ENCODE data around the gene PLSCR3. TPM values are rescaled to one million over a fixed set of nuclear protein-coding genes. Genes with fewer than 3 reads are reported as not detected.

PLSCR3 gene
- 113 TPM for polyA plus RNA-seq

DNA sequence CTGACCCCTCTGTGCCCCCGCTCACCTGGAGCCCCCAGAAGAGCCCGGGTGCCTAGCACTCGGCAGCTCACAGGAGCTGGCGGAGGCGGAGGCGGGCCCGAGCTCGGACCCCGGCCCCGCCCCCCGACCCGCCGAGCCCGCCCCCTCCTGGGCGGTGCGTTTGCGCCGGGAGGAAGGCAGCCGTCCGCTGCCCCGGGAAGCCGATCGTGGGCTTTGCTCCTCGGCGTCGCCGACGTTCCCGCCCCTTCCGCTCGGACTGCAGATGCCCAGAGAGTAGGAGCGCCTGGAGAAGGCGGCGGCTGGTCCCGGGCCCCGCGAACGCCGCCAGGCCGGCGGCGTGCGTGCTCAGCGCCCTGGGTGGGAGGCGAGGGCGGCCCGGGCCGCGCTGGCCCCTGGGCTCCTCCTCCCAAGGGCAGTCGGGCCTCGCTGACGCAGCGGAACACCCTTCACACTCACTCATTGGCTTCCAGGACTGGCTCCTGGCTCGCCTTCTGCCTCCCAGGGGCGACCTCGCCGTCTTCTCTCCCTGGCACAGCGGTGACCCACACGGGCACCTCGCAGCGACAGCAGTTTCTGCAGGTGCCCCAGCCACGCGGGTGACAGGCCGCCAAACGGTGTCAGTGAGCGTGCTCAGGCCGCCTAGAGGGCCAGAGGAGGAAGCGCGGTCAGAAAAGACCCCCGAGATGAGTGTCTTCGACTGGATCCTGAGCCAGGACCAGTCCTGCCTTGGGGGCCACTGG, at the start of gene PLSCR3:
TSS of gene PLSCR3 (minus strand) at position 74 of the 740 bp plus-strand sequence. CDS start 415 bp downstream, outside the sequence.
- Mint-ChIP-seq H3K36me3 (no peaks in the 10 kb centered on the region), H3K4me3 (peak within 1 kb of the TSS; percentile 92 to 98 (median 96)), H3K4me1 (peaks cover 12% of the 10 kb centered on the region in 3 donors), H3K27me3 (no peaks in the 10 kb centered on the region), H3K27ac (peak within 1 kb of the TSS; percentile 90 to 94 (median 92)), H3K9me3 (no peaks in the 10 kb centered on the region)

DNA sequence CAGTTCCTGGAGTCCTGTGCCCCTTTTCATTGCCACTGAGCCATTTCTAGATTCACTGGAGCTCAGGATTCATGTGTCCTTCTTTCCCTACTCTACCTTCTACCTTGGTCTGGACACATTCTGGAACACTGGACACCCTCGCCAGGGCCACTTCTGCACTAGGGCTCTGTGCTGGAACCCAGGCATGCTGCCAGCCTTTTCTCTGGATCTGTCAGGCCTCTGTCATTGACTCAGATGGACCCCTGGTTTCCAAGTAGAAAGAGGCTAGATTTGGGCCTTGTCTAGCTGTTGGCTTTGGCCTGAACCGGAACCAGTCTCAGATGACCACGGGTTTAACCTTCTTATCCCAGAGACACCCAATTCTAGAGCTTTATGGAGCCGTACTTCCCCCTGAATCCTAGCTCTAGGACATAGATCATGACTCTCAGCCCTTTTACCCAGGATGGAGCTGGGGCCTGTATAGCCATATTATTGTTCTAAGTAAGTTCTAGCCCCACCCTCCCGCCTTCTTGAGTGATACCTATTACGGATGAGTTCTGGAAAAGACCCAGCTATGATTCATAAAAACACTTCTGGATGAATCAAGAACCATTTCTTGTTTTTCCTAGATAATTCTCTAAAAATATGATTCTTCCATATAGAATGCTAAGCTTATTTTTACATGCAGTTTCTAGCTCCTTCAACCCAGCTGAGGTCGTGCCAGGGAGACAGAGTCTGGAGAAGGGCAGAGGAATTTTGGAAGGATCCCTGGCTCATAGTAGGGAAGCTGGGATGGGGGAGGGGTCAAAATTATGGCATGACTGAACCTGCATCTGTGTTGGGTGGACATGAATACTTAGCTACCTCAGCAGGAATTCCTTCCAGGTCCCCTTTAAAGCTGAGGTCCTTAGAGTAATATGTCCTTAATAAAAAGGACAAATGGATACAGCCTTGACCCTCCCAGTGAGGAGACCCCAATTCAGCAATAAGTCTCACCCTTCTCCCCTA, 49.5 kb upstream of the PLSCR3 start:
- peak overlapping the region in 3 of 4 donors; percentile 5 to 72 (median 43) for H3K4me3 Mint-ChIP-seq
- H3K9me3 Mint-ChIP-seq, result peaks cover 0 to 6% (median 1%) of the 10 kb centered on the region in 3 donors
- peaks cover 60% of the 10 kb centered on the region for H3K27me3 Mint-ChIP-seq
- peaks cover 4% of the 10 kb centered on the region for H3K36me3 Mint-ChIP-seq
- peaks cover 12 to 23% (median 18%) of the 10 kb centered on the region in 3 donors for H3K4me1 Mint-ChIP-seq
- no peak overlapping the region for H3K27ac Mint-ChIP-seq

DNA sequence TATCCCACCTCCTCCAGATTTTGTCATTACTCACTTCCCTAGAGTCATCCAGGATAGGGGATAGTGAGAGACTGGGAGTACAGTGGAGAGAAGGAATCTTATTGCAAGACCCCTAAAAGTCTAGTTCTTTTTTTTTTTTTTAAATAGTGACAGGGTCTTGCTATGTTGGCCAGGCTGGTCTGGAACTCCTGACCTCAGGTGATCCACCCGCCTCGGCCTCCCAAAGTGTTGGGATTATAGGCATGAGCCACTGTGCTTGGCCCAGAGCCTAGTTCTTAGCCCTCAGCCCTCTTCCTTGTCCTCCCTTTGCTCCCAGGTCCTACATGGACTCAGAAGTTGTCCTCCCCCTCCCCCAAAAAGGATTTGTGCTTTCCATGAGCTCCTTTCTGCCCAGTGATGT, 47.8 kb upstream of the PLSCR3 start:
- Mint-ChIP-seq H3K9me3 (peaks cover 0 to 2% (median 1%) of the 10 kb centered on the region in 3 donors), H3K27me3 (peaks cover 59% of the 10 kb centered on the region), H3K36me3 (peaks cover 5% of the 10 kb centered on the region), H3K27ac (peak overlapping the region in 1 of 3 donors; percentile 80), H3K4me1 (peaks cover 20 to 32% (median 26%) of the 10 kb centered on the region in 3 donors), H3K4me3 (peak overlapping the region in 1 of 4 donors; percentile 10)

DNA sequence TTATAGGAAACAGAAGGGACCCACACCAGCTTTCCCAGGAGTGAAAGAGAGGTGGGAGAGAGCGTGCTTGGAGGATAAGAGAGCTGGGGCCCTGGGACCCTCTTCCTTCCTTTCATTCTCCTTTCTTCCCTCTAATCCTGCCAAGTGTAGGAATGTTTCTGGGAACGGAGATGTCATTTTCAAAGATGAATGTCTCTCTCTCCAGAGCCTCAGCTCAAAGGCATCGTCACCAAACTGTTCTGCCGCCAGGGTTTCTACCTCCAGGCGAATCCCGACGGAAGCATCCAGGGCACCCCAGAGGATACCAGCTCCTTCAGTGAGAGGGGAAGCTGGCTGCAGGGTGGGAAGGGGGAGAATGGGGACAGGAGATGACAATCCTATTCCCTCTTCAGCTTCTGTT, 46.9 kb upstream of the PLSCR3 start:
- H3K36me3 Mint-ChIP-seq, result peaks cover 5% of the 10 kb centered on the region
- peak overlapping the region in 1 of 3 donors; percentile 80 for H3K27ac Mint-ChIP-seq

DNA sequence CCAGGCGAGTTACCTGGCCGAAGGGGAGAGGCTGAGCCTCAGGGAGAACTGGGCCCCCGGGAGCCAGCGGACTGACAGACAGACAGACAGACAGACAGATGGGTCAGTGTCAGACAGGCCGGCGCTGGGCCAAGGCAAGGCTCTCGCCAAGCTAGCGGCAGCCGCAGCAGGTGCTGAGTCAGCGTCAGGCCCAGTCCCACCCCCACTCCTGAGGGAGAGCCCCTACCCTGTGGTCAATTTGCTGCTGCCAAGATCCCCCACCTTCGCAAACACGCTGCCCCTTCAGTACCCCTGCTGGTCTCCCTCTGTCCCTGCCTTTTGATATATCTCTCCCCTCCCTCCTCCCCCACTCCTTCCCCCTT, 46.5 kb upstream of the PLSCR3 start:
- peaks cover 0 to 2% (median 0%) of the 10 kb centered on the region in 3 donors for H3K9me3 Mint-ChIP-seq
- peaks cover 17 to 30% (median 28%) of the 10 kb centered on the region in 3 donors for H3K4me1 Mint-ChIP-seq
- peak overlapping the region in 1 of 4 donors; percentile 41 for H3K4me3 Mint-ChIP-seq
- H3K27ac Mint-ChIP-seq, result no peak overlapping the region
- peaks cover 5% of the 10 kb centered on the region for H3K36me3 Mint-ChIP-seq
- peaks cover 54% of the 10 kb centered on the region for H3K27me3 Mint-ChIP-seq

More for the DNA sequence above, 46.9 kb upstream of the PLSCR3 start:
- peak overlapping the region in 1 of 4 donors; percentile 10 for H3K4me3 Mint-ChIP-seq
- peaks cover 0 to 2% (median 0%) of the 10 kb centered on the region in 3 donors for H3K9me3 Mint-ChIP-seq
- H3K27me3 Mint-ChIP-seq, result peaks cover 57% of the 10 kb centered on the region
- H3K4me1 Mint-ChIP-seq, result peaks cover 19 to 32% (median 29%) of the 10 kb centered on the region in 3 donors

DNA sequence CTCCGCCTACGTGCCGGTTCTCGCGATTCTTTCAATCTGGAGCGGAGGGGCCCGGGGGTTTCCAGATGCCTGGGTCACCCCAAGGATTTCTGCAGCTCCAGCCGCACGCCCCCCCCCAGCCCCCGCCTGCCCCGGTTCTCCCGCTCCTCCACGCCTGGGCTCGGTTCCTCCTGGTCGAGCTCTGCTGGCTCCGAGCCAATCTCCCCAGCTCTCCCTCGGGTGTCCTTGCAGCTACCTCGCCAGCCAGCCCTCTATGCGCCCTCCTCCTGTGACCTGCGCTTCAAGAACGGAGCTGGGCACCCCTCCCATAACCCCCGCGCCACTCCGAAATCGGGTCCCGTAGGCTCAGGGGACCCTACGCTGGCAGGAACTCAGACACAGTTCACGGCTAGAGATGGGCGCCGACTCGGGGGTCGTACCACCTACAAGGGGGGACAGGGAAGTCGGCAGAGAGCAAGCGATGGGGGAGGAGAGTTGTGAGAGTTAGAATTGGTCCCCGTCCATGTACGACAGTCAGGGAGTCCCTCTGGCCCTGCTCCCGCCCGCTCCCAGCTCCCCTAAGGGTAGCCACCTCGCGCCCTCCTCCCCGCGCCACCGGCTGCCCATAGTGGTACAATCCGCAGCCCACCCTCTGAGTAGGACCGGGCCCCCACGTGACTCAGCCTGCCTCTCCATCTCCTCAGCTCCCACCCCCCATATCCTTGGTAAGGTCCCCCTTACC, 45.9 kb upstream of the PLSCR3 start:
- H3K4me3 Mint-ChIP-seq, result peak overlapping the region; percentile 41 to 88 (median 78)
- peaks cover 4% of the 10 kb centered on the region for H3K36me3 Mint-ChIP-seq
- H3K9me3 Mint-ChIP-seq, result no peaks in the 10 kb centered on the region
- H3K27me3 Mint-ChIP-seq, result peaks cover 49% of the 10 kb centered on the region
- H3K27ac Mint-ChIP-seq, result peak overlapping the region in 2 of 3 donors; percentile 35 to 67
- peaks cover 18 to 27% (median 23%) of the 10 kb centered on the region in 3 donors for H3K4me1 Mint-ChIP-seq

DNA sequence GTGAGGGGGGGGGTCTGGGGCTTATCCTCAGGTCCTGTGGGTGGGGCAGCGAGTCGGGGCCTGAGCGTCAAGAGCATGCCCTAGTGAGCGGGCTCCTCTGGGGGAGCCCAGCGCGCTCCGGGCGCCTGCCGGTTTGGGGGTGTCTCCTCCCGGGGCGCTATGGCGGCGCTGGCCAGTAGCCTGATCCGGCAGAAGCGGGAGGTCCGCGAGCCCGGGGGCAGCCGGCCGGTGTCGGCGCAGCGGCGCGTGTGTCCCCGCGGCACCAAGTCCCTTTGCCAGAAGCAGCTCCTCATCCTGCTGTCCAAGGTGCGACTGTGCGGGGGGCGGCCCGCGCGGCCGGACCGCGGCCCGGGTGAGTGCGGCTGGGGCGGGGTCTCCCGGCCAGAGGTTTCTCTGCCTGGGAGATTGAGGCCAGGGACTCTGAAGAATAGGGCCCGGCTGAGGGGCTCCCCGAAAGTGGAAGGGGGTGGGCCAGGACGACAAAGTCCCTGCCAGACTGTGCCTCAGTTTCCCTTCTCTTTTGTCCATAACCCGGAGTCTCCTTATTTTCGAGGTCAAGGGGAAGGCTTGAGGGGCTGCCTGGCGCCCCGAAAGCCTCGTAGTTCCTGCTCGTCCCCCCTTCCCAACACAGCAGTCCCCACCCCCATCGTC, 45.3 kb upstream of the PLSCR3 start, which contains the start of gene FGF11:
TSS of gene FGF11 (plus strand) at position 51 of the 651 bp plus-strand sequence. CDS start at position 160, 109 bp downstream.
- H3K4me1 Mint-ChIP-seq, result peaks cover 21 to 30% (median 23%) of the 10 kb centered on the region in 3 donors
- H3K27ac Mint-ChIP-seq, result peak within 1 kb of the TSS in 2 of 3 donors; percentile 35 to 72
- H3K9me3 Mint-ChIP-seq, result no peaks in the 10 kb centered on the region
- H3K27me3 Mint-ChIP-seq, result peaks cover 47% of the 10 kb centered on the region
- H3K4me3 Mint-ChIP-seq, result peak within 1 kb of the TSS; percentile 41 to 93 (median 78)
- peaks cover 4% of the 10 kb centered on the region for H3K36me3 Mint-ChIP-seq

DNA sequence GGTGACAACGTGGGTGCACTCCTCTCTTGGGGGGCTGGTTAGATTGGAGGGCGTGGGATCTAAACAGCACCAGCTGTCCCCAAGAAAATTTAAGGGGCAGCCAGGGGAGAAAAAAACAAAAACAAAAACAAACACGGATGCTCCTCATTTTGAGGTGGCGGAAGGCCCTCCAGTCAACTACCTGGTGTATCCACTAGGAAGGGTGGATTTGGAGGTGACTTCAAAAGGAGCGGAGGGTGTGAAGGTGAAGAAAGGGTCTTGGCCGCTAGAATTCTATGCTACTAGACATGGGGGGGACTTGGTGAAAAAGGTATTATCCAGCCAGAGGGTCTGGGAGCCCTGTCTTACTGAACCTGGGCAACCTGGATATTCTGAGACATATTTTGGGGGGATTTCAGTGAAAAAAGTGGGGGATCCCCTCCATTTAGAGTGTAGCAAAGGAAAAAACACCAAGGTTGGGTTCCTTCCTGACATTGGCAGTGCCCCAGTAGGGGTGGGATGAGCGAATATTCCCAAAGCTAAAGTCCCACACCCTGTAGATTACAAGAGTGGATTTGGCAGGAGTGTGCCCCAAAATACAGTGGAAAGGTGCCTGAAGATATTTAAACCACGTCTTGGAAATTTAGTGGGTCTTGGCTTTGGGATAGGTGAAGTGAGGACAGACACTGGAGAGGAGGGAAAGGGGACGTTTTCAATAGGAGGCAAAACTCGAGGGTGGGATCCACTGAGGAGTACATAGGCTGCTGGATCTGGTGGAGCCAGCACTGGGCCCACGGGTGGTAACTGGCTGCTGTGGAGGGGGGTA, 44.5 kb upstream of the PLSCR3 start:
- Mint-ChIP-seq H3K4me3 (peak overlapping the region; percentile 10 to 93 (median 58)), H3K36me3 (peaks cover 4% of the 10 kb centered on the region), H3K27me3 (peaks cover 43% of the 10 kb centered on the region), H3K9me3 (no peaks in the 10 kb centered on the region), H3K4me1 (peaks cover 21 to 30% (median 21%) of the 10 kb centered on the region in 3 donors), H3K27ac (peak overlapping the region in 1 of 3 donors; percentile 72)

DNA sequence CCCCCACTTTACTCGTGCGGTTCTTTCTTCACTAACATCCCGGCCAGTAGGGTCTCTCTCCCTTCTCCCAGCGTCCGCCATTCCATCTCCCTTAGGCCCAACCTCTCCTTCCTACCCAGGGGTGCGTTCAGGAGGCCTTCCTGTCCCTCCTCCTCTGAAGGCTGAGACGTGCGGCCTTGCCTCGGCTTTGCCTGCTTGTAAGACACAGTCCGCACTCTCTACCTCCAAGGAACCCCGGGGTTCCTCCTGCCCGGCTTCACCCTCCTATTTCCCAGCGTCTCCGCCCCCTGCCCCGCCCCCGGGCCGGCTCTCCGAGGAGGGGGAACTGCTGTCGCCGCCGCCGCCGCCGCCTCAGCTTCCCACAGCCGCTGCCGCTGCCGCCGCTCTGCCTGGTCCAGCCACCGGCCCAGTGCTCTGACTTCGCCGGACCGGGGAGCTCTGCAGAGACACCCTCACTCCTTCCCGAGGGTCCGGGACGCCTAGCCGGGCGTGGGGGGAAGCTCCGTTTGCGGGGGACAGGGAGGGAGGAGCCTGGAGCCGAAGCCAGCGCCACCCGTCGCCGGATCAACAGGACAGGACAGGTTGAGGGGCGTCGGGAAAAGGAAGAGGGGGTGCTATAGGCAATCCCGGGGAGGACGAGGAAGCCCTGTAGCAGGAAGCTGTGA, 43.8 kb upstream of the PLSCR3 start:
- H3K36me3 Mint-ChIP-seq, result peaks cover 4% of the 10 kb centered on the region
- H3K27ac Mint-ChIP-seq, result peak overlapping the region; percentile 35 to 72 (median 40)
- H3K9me3 Mint-ChIP-seq, result no peaks in the 10 kb centered on the region
- peak overlapping the region; percentile 55 to 93 (median 63) for H3K4me3 Mint-ChIP-seq
- H3K27me3 Mint-ChIP-seq, result peaks cover 38% of the 10 kb centered on the region
- H3K4me1 Mint-ChIP-seq, result peaks cover 18 to 30% (median 21%) of the 10 kb centered on the region in 3 donors

DNA sequence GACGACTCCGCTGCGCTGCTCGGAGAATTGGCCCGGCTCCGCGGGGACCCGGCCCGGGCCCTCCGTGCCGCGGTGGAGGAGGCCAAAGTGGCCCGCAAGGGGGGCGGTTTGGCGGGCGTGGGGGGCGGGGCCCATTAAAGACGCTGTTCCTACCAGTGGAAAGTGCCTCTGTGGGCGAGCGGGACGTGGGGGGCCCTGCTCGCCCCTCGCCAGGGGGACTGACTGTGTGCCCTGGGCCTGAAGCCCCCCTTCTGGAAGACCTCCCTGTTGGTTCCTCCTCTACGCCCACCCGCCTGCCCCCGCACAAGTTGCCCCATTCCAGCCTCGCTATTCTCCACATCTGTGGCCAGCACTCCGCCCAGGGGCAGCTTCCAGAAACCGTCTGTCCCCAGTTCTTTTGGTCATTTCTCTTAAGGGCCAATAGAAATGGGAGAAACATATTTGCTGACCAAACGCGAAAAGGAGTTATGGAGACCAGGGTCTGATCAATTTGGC, 43.1 kb upstream of the PLSCR3 start:
- Mint-ChIP-seq H3K36me3 (peaks cover 4% of the 10 kb centered on the region), H3K4me3 (peak overlapping the region; percentile 45 to 93 (median 55)), H3K9me3 (no peaks in the 10 kb centered on the region), H3K4me1 (peaks cover 18 to 30% (median 21%) of the 10 kb centered on the region in 3 donors), H3K27ac (peak overlapping the region; percentile 35 to 72 (median 40)), H3K27me3 (peaks cover 33% of the 10 kb centered on the region)

DNA sequence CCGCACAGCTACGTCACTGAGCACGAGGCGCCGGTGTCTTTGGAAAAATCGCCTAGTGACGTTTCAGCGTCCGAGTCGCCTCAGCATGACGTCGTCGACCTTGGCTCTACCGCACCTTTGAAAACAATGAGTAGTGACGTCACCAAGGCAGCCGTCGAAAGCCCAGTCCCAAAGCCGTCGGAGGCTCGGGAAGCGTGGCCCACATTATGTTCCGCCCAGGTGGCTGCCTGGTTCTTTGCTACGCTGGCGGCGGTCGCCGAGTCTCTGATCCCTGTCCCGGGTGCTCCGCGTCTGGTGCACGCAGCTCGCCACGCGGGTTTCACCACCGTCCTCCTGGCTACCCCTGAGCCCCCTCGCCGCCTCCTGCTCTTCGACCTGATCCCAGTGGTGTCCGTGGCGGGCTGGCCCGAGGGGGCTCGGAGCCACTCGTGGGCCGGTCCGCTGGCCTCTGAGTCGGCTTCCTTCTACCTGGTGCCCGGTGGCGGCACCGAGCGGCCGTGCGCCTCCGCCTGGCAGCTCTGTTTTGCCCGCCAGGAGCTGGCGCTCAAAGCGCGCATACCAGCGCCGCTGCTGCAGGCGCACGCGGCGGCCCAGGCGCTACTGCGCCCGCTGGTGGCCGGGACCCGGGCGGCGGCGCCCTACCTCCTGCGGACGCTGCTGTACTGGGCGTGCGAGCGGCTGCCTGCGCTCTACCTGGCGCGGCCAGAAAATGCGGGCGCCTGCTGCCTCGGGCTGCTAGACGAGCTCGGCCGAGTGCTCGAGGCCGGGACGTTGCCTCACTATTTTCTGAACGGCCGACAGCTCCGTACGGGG, 42.4 kb upstream of the PLSCR3 start:
- peak overlapping the region; percentile 84 to 98 (median 93) for H3K27ac Mint-ChIP-seq
- H3K4me3 Mint-ChIP-seq, result peak overlapping the region; percentile 88 to 95 (median 94)
- no peaks in the 10 kb centered on the region for H3K9me3 Mint-ChIP-seq
- peaks cover 29% of the 10 kb centered on the region for H3K27me3 Mint-ChIP-seq
- peaks cover 4% of the 10 kb centered on the region for H3K36me3 Mint-ChIP-seq
- H3K4me1 Mint-ChIP-seq, result peaks cover 18 to 30% (median 21%) of the 10 kb centered on the region in 3 donors

All from IgD-negative memory B cell (primary cell).